Fibroblast of the aortic adventitia (primary cell): ENCODE results near the gene SPEF2. TPM values are rescaled to one million over a fixed set of nuclear protein-coding genes. Genes with fewer than 3 reads are reported as not detected.

Experiments used
- DNase-seq: peaks from one replicate; pipeline ENCODE4 v3.0.0-alpha.2; 2010; ENCODE audit warnings: low read depth
- H3K4me3 ChIP-seq: 2 replicates; pipeline ENCODE4 v1.5.1; 2011; ENCODE audit warnings: low read depth, mild to moderate bottlenecking, control low read depth, low read length, moderate library complexity
- CTCF ChIP-seq: IDR thresholded peaks from 2 replicates; pipeline ENCODE4 v1.5.1; 2011; ENCODE audit warnings: mild to moderate bottlenecking, low read length, control low read depth, inconsistent platforms; ENCODE audit not compliant: insufficient read depth
- total RNA-seq: library from RNA; depleted of rRNA; stranded (reverse); fragments of >200 nt; gene quantifications from 2 replicates; pipeline ENCODE4 v1.2.3, GENCODE V29; 2012; ENCODE audit warnings: low replicate concordance

Gene SPEF2
- total RNA-seq, 1 donor = 5.7 TPM

- TF ChIP-seq CTCF = no peak
- DNase-seq = no peak
- H3K4me3 ChIP-seq = no peak overlapping the region
Measured at GRCh38 chr5:35810601-35811000, 192.9 kb downstream of the SPEF2 start.

- TF ChIP-seq CTCF = no peak
- DNase-seq = no peak
- no peak overlapping the region for H3K4me3 ChIP-seq
Measured at GRCh38 chr5:35811108-35811741, 193.6 kb downstream of the SPEF2 start.

- DNase-seq = no peak
Measured at GRCh38 chr5:35813521-35813920, 195.9 kb downstream of the SPEF2 start.

GRCh38 chr5:35815089-35815936 lies 197.7 kb downstream of the SPEF2 start:
- DNase-seq = peak; percentile 40
- peak; percentile 73 for TF ChIP-seq CTCF
- no peak overlapping the region for H3K4me3 ChIP-seq

More at GRCh38 chr5:35813521-35813920, 195.9 kb downstream of the SPEF2 start:
- TF ChIP-seq CTCF = no peak
- no peak overlapping the region for H3K4me3 ChIP-seq

- DNase-seq = no peak
- no peak for TF ChIP-seq CTCF
- H3K4me3 ChIP-seq = no peak overlapping the region
Measured at GRCh38 chr5:35816881-35817521, 199.3 kb downstream of the SPEF2 start.

GRCh38 chr5:35819026-35819425 lies 201.4 kb downstream of the SPEF2 start:
- no peak overlapping the region for H3K4me3 ChIP-seq
- DNase-seq = no peak
- TF ChIP-seq CTCF = no peak
